Measurements from ENCODE around the gene TMEM258.

The TMEM258 gene

DNA sequence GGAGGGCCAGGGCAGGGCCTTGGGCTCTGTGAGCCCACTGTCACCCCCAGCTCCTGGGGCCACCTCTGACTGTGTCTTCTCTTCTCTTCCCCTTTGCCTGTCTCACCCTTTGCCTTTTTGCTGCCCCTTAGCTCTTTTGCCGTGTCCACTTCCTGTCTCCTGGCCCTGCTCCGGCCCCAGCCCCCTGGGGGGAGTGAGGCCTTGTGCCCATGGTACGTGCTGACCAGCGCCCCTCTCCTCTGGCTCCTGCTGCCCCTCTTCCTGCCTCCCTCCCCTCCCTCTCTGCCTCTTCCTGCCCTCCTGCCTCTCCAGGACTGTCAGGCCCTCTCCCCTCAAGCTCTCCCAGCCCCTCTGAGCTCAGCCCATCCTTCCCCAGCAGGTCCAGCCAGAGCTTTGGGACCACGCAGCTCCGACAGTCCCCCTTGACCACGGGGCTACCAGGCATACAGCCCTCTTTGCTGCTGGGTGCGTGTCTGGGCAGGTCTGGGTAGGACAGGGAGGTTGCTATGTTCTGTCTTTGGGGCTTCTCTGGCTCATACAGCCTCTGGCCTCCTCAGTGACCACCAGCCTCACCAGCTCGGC is 11.7 kb downstream of the TMEM258 start:
- TF ChIP-seq, protein P1, sequence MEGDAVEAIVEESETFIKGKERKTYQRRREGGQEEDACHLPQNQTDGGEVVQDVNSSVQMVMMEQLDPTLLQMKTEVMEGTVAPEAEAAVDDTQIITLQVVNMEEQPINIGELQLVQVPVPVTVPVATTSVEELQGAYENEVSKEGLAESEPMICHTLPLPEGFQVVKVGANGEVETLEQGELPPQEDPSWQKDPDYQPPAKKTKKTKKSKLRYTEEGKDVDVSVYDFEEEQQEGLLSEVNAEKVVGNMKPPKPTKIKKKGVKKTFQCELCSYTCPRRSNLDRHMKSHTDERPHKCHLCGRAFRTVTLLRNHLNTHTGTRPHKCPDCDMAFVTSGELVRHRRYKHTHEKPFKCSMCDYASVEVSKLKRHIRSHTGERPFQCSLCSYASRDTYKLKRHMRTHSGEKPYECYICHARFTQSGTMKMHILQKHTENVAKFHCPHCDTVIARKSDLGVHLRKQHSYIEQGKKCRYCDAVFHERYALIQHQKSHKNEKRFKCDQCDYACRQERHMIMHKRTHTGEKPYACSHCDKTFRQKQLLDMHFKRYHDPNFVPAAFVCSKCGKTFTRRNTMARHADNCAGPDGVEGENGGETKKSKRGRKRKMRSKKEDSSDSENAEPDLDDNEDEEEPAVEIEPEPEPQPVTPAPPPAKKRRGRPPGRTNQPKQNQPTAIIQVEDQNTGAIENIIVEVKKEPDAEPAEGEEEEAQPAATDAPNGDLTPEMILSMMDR (IDR thresholded peaks at IDR 0.05; ENCODE audit: insufficient read depth, low read depth, low read length, missing control alignments): no peak
- peak; percentile 32 for DNase-seq (ENCODE audit: low read depth)
- H3K4me3 ChIP-seq (ENCODE audit: low read length): no peak overlapping the region

DNA sequence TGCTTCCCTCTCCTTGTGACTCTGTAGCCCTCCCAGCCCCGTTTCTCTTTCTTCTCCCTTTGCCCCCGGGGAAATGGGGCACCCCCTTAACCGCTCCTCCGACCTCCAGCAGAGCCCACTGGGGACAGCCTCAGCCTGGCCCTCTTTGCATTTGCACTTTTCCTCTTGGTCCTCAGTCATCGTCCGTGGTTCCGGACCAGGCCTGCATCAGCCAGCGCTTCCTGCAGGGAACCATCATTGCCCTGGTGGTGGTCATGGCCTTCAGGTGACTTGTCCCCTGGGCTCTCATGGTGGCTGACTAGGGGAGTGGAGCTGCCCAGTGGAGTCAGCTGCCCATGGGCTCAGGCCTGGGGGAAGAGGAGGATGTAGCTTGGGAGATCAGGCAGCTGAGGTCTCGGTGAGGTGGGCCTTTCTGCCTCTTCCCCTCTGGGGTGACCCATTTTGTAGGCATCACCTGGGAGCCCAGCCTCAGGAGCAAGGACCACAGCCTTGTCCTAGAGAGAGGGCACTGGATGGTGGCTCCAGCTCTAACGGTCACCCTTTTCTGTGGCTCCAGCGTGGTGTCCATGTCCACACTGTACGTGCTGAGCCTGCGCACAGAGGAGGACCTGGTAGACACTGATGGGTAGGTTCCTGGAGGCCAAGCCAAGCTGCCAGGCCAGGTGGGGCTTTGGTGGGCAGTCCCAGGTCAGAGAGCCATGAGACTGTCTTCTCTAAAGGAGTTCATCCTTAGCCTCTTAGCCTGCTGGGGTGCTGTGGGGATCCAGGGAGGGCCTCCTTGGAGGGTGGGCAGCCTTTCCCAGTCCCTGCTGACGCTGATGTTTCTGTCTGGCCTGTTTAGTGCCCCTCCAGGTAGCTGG is 12.5 kb downstream of the TMEM258 start:
- DNase-seq (ENCODE audit: low read depth): no peak
- H3K4me3 ChIP-seq (ENCODE audit: low read length): no peak overlapping the region
- TF ChIP-seq, protein P1 (IDR thresholded peaks at IDR 0.05; ENCODE audit: insufficient read depth, low read depth, low read length, missing control alignments): no peak

DNA sequence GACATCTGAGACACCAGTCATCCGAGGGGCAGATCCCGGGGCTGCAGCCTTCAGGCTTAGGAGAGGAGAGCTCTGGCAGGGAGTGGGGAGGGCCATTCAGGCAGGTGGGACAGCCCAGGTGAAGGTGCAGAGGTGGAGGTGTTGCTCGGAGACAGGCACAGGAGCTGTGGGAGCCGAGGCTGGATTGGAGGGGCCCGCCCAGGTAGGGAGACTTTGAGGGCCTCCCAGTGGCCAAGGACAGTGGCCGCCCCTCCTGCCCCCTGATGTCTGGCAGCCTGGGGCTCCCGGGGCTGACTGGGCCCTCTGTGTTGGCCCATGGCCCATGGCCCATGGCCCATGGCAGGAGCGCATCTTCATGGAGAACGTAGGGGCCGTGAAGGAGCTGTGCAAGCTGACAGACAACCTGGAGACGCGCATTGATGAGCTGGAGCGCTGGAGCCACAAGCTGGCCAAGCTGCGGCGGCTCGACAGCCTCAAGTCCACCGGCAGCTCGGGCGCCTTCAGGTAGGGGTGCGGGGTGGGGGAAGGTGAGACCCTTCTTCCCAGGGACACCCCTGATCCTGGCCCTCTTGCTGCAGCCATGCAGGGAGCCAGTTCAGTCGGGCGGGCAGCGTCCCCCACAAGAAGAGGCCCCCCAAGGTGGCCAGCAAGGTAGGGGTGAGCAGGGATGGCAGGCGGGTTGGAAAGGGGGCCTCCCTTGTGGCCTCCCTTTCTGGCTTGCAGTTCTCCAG is 13.3 kb downstream of the TMEM258 start:
- TF ChIP-seq, protein P1 (IDR thresholded peaks at IDR 0.05; ENCODE audit: insufficient read depth, low read depth, low read length, missing control alignments): no peak
- H3K4me3 ChIP-seq (ENCODE audit: low read length): no peak overlapping the region
- DNase-seq (ENCODE audit: low read depth): no peak

DNA sequence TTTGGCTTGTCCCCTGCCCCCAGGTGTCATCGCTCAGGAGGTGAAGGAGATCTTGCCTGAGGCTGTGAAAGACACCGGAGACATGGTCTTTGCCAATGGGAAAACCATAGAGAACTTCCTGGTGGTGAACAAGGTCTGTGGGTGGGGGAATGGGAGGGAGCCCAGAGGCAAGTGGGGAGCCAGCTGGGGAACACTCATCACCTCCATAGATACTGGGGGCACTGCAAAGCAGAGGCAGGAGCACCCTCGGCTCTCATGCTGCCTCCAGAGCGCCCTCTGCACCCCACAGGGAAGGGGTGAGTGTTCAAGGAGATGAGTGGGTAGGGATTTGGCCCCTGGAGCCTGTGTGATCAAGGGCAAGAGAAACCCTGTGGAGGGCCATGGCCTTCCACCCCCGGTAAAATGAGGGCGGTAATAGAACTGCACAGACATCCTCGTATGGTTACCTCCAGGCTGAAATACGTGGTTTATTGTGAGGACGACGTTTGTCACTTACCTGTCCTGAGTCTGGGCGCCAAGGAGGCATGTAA is 14.0 kb downstream of the TMEM258 start:
- DNase-seq (ENCODE audit: low read depth): no peak
- TF ChIP-seq, protein P1 (IDR thresholded peaks at IDR 0.05; ENCODE audit: insufficient read depth, low read depth, low read length, missing control alignments): no peak

DNA sequence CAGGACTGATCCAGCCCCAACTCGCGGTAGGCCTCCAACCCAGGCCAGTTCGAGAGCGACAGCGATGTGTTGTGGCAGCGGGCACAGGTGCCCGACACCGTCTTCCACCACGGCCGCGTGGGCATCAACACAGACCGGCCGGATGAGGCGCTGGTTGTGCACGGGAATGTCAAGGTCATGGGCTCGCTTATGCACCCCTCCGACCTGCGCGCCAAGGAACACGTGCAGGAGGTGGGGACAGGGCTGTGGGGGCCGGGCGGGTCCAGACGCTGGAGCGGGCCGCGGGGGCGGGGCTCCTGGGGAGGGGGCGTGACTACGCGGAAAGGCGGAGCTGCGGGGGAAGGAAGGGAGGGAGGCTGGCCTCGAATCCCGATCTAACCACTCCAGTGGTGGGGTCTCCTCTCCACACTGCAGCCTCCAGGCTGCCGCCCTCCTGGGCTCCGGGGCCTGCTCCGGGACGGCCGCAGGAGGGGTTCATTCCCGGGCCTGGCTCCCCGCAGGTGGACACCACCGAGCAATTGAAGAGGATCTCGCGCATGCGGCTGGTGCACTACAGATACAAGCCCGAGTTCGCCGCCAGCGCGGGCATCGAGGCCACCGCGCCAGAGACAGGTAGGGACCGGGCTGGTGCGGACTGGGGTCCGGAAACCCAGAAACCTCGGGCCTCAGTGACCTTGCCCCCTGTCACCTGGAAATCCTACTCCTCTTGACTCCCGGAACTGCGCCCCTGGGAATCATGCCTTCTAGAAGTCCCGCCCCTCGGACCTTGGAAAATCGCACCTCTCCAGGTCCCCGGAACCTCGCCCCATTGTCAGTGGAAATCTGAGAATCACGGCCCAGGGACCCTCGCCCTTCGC is 14.9 kb downstream of the TMEM258 start:
- H3K4me3 ChIP-seq (ENCODE audit: low read length): no peak overlapping the region
- TF ChIP-seq, protein P1 (IDR thresholded peaks at IDR 0.05; ENCODE audit: insufficient read depth, low read depth, low read length, missing control alignments): no peak
- DNase-seq (ENCODE audit: low read depth): no peak

More for the DNA sequence above, 14.0 kb downstream of the TMEM258 start:
- H3K4me3 ChIP-seq (ENCODE audit: low read length): no peak overlapping the region

DNA sequence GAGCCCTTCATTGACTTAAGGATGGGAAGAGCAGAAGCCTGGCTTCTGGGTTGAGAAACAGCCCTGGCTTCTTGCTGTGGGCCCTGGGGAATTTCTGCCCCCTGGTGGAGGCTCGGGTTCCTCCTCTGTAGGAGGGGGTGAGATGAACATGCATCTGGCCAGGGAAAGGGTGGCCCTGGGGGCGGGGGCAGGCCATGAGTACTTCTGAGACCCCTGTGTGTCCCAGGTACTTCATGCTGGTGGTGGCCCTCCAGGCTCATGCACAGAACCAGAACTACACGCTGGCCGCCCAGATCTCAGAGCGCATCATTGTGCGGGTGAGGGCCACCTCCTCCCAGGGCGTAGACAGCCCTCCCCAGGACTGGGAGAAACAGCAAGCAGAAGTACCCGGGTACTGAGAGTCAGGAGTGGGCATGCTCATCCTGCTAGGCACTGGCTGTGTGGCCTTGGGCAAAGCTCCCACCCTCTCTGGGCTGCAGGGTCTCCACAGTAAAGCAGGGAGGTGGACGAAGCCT is 15.8 kb downstream of the TMEM258 start:
- TF ChIP-seq, protein P1 (IDR thresholded peaks at IDR 0.05; ENCODE audit: insufficient read depth, low read depth, low read length, missing control alignments): peak; percentile 82
- DNase-seq (ENCODE audit: low read depth): peak; percentile 74
- no peak overlapping the region for H3K4me3 ChIP-seq (ENCODE audit: low read length)
